ENCODE results near the gene TNNT1.
A peak's percentile ranks its signal among the peaks of the same experiment; 100 is the strongest.
"Not testable (repeated sequence)": the region's sequence is repeated elsewhere in the genome, so short reads cannot be mapped to it uniquely, and the experiment has no call there.

TNNT1 gene

DNA sequence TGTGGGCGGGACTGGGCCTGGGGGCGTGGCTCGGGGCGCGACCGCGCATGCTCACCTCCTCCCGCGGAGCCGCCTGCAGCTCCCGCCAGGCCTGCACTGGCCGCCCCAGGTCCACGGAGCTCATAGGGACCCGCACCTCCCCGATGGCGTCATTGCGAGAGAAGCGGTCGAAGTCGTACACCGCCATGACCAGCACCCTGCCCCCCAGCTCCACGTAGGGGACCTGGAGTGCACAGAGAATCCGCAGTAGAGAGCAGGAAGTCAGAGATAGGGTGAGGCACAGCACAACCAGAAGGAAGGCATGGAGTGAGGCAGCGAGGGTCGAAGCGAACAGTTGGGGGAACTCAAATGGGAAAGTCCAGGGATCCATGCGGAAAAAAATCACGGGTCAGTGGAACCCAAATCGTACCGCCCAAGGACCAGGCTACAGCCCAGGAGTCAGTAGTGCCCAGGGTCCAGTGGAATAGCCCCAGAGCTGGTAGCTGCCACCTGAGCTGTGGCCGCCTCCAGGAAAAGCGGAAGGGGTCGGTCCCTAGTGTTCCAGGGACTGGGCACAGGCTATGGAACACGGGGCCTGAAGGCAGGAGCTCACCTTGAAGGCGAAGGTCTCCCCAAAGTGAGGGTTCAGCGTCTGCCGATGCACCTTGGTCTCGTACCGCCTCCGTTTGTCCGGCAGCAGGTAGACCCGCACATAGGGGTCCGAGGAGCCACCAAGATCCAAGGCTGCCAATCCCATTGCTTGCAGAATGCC is 26.3 kb upstream of the TNNT1 start:
- CTCF ChIA-PET, result interaction anchor here (1.4 to 3.3 kb wide), 2 partner anchors 15 to 243 kb away, joined by 3 to 18 read pairs; no protein-coding TSS in a partner anchor

DNA sequence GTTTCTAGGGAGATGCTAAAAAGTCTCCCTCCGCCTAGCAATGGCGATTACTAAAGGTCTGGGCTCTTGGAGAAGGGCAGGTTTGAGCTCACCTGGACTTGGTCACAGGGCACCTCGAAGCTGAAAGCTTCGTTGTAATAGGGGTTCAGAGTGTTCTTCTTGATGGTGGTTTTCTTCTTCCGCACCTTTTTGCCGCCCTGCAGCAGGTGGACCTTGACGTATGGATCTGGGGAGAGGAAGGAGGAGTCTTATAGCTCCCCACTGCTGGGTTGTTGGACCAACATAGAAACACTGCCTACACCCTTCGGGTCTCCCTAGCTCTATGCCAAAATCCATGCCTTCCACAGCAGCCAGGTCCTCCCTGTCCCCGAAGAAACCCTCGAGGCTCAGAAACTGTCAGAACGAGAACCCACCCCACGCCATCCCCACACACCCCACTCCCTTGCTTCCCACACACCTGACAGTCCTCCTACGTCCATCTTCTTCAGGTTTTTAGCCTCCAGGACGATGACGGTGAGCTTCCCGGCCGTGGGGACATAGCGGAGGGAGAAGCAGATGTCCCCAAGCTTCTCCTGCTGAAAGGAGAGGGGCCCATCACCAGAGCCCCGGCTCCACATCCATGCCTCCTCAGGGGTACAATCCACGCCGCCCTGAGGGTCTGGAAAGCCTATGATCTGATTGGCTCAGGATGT is 25.6 kb upstream of the TNNT1 start:
- TF ChIP-seq, protein P1, sequence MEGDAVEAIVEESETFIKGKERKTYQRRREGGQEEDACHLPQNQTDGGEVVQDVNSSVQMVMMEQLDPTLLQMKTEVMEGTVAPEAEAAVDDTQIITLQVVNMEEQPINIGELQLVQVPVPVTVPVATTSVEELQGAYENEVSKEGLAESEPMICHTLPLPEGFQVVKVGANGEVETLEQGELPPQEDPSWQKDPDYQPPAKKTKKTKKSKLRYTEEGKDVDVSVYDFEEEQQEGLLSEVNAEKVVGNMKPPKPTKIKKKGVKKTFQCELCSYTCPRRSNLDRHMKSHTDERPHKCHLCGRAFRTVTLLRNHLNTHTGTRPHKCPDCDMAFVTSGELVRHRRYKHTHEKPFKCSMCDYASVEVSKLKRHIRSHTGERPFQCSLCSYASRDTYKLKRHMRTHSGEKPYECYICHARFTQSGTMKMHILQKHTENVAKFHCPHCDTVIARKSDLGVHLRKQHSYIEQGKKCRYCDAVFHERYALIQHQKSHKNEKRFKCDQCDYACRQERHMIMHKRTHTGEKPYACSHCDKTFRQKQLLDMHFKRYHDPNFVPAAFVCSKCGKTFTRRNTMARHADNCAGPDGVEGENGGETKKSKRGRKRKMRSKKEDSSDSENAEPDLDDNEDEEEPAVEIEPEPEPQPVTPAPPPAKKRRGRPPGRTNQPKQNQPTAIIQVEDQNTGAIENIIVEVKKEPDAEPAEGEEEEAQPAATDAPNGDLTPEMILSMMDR (IDR thresholded peaks at IDR 0.05; ENCODE audit: control extremely low read depth, extremely low read depth, low read depth, missing control alignments), result no peak
- DNase-seq (ENCODE audit: extremely low spot score), result no peak
- POLR2A ChIA-PET, result no interaction called here
- CTCF ChIA-PET, result interaction anchor here (1.1 to 3.3 kb wide), 2 partner anchors 14 to 293 kb away, joined by 3 to 18 read pairs; no protein-coding TSS in a partner anchor

More for the DNA sequence above, 26.3 kb upstream of the TNNT1 start:
- DNase-seq (ENCODE audit: extremely low spot score), result no peak
- TF ChIP-seq, protein P1 (IDR thresholded peaks at IDR 0.05; ENCODE audit: control extremely low read depth, extremely low read depth, low read depth, missing control alignments), result no peak
- POLR2A ChIA-PET, result no interaction called here

DNA sequence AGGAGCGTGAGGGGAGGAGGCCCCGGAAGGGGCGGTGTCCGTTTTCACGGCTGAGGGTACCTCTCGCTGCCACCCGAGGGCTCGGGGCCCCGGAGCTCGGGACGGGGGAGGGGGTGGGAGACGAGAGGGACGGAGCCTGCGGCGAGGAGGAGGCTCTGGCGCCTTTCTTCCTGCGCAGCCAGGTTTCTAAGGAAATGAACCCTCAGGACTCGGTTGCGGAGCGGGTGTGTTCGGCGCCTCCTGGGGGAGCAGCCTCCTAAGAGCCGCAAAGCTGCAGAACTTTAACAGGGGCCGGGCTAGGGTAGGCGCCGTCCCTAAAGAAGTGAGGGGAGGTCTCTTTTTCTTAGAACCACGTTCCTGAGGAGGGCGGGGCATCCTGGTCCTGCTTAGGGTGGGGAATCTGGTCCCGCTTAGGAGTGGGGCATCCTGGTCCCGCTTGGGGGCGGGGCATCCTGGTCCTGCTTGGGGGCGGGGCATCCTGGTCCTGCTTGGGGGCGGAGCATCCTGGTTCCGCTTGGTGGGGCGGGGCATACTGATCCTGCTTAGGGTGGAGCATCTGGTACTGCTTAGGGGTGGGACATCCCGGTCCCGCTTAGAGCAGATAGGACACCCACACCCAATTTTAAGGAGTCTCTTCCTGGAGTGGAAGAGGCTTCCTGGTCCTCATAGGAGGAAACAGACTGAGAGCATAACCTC is 24.9 kb upstream of the TNNT1 start:
- ChIA-PET POLR2A (no interaction called here), CTCF (interaction anchor here (1.1 to 3.3 kb wide), 2 partner anchors 14 to 294 kb away, joined by 3 to 18 read pairs; no protein-coding TSS in a partner anchor)
- TF ChIP-seq, protein P1 (IDR thresholded peaks at IDR 0.05; ENCODE audit: control extremely low read depth, extremely low read depth, low read depth, missing control alignments), result no peak
- peak; percentile 51 for DNase-seq (ENCODE audit: extremely low spot score)

- TF ChIP-seq, protein P1 (IDR thresholded peaks at IDR 0.05; ENCODE audit: control extremely low read depth, extremely low read depth, low read depth, missing control alignments), result no peak
- ChIA-PET POLR2A (no interaction called here), CTCF (interaction anchor here (1.1 to 3.3 kb wide), 2 partner anchors 13 to 295 kb away, joined by 3 to 18 read pairs; no protein-coding TSS in a partner anchor)
- no peak for DNase-seq (ENCODE audit: extremely low spot score)
These were observed 24.2 kb upstream of the TNNT1 start for GRCh38 chr19:55173186-55173713.

- TF ChIP-seq, protein P1 (IDR thresholded peaks at IDR 0.05; ENCODE audit: control extremely low read depth, extremely low read depth, low read depth, missing control alignments), result no peak
- POLR2A ChIA-PET, result no interaction called here
- no peak for DNase-seq (ENCODE audit: extremely low spot score)
- CTCF ChIA-PET, result interaction anchor here (3.3 kb wide), 1 partner anchor 12 kb away, joined by 18 read pairs; no protein-coding TSS in a partner anchor
These were observed 23.7 kb upstream of the TNNT1 start for GRCh38 chr19:55172741-55173140.

- CTCF ChIA-PET; POLR2A ChIA-PET; DNase-seq (ENCODE audit: extremely low spot score): not testable (repeated sequence)
These were observed 23.3 kb upstream of the TNNT1 start for GRCh38 chr19:55172318-55172717.
